ENCODE measurements around the gene ITGA1.

- no peak for TF ChIP-seq POLR2A (IDR thresholded peaks at IDR 0.05; ENCODE audit: low read length)
- TF ChIP-seq GATA1 (IDR thresholded peaks at IDR 0.05; ENCODE audit: low read depth, low read length) = no peak
Observed at GRCh38 chr5:52956014-52956413, 168.3 kb downstream of the ITGA1 start.
